Cardiac muscle cell (in vitro differentiated cells and primary cell): ENCODE data around the gene COL23A1. TPM values are rescaled to one million over a fixed set of nuclear protein-coding genes. Genes with fewer than 3 reads are reported as not detected.

ENCODE experiments used
- DNase-seq, 2 donors: peaks; one replicate each; pipeline versions ENCODE4 v3.0.0 to v3.0.0-alpha.2; 2010 to 2017; ENCODE audit warnings: low read depth in 1 of 2, low spot score in 1 of 2
- H3K27ac ChIP-seq: fragments of 200-600 bp; sonication (generic); 2 replicates; pipeline ENCODE4 v1.5.1; 2016
- H3K27me3 ChIP-seq: fragments of 200-600 bp; sonication (generic); 2 replicates; pipeline ENCODE4 v1.6.0; 2016; ENCODE audit warnings: control low read depth
- H3K36me3 ChIP-seq: fragments of 200-600 bp; sonication (generic); 2 replicates; pipeline ENCODE4 v1.5.1; 2016; ENCODE audit warnings: control low read depth
- H3K4me1 ChIP-seq: fragments of 200-600 bp; sonication (generic); 2 replicates; pipeline ENCODE4 v1.8.1; 2017; ENCODE audit warnings: low read depth, mild to moderate bottlenecking, mixed run types
- H3K4me3 ChIP-seq: fragments of 200-600 bp; sonication (generic); 2 replicates; pipeline ENCODE4 v1.5.1; 2016; ENCODE audit warnings: mild to moderate bottlenecking
- H3K9me3 ChIP-seq: fragments of 200-600 bp; sonication (generic); 2 replicates; pipeline ENCODE4 v1.5.1; 2017; ENCODE audit warnings: low read depth, mild to moderate bottlenecking, control low read depth
- CTCF ChIP-seq: IDR thresholded peaks from 2 replicates; pipeline ENCODE4 v1.5.1; 2012; ENCODE audit warnings: low read depth, mild to moderate bottlenecking, low read length
- polyA plus RNA-seq: library from polyadenylated mRNA; unstranded; fragments of >200 nt; fragmentation: Nextera tagmentation; extraction: Ambion mirVana; gene quantifications from 2 replicates; pipeline ENCODE4 v1.2.1, GENCODE V29; 2016
- total RNA-seq: library from RNA; depleted of rRNA; stranded (reverse); fragments of >200 nt; gene quantifications from 2 replicates; pipeline ENCODE4 v1.2.3, GENCODE V29; 2016

Gene COL23A1
- total and polyA plus RNA-seq, 2 experiments from 2014 or later = 28.9 to 43.0 TPM

GRCh38 chr5:178325679-178326373, 264.4 kb downstream of the COL23A1 start:
- no peaks in the 10 kb centered on the region for H3K9me3 ChIP-seq
- peaks cover 9% of the 10 kb centered on the region for H3K4me1 ChIP-seq
- no peak overlapping the region for H3K27ac ChIP-seq
- no peaks in the 10 kb centered on the region for H3K27me3 ChIP-seq
- no peak overlapping the region for H3K4me3 ChIP-seq
- no peak for TF ChIP-seq CTCF
- H3K36me3 ChIP-seq = no peaks in the 10 kb centered on the region
- DNase-seq = peak in 1 of 2 donors; percentile 32

GRCh38 chr5:178325311-178325678, 264.9 kb downstream of the COL23A1 start:
- H3K4me3 ChIP-seq = no peak overlapping the region
- no peaks in the 10 kb centered on the region for H3K27me3 ChIP-seq
- DNase-seq = no peak
- H3K36me3 ChIP-seq = no peaks in the 10 kb centered on the region
- peaks cover 4% of the 10 kb centered on the region for H3K4me1 ChIP-seq
- no peak for TF ChIP-seq CTCF
- H3K9me3 ChIP-seq = no peaks in the 10 kb centered on the region
- no peak overlapping the region for H3K27ac ChIP-seq

GRCh38 chr5:178324481-178325310, 265.5 kb downstream of the COL23A1 start:
- no peak for DNase-seq
- H3K27ac ChIP-seq = no peak overlapping the region
- no peaks in the 10 kb centered on the region for H3K4me1 ChIP-seq
- H3K27me3 ChIP-seq = no peaks in the 10 kb centered on the region
- no peak for TF ChIP-seq CTCF
- no peaks in the 10 kb centered on the region for H3K9me3 ChIP-seq
- H3K4me3 ChIP-seq = no peak overlapping the region
- H3K36me3 ChIP-seq = no peaks in the 10 kb centered on the region

GRCh38 chr5:178323961-178324360, 266.2 kb downstream of the COL23A1 start:
- H3K9me3 ChIP-seq = no peaks in the 10 kb centered on the region
- no peak for DNase-seq
- H3K4me1 ChIP-seq = no peaks in the 10 kb centered on the region
- no peak overlapping the region for H3K27ac ChIP-seq
- H3K36me3 ChIP-seq = no peaks in the 10 kb centered on the region
- TF ChIP-seq CTCF = no peak
- H3K27me3 ChIP-seq = no peaks in the 10 kb centered on the region
- no peak overlapping the region for H3K4me3 ChIP-seq

GRCh38 chr5:178323541-178323865, 266.7 kb downstream of the COL23A1 start:
- Histone ChIP-seq H3K9me3 (no peaks in the 10 kb centered on the region), H3K36me3 (no peaks in the 10 kb centered on the region), H3K27me3 (no peaks in the 10 kb centered on the region), H3K4me3 (no peak overlapping the region), H3K27ac (no peak overlapping the region), H3K4me1 (no peaks in the 10 kb centered on the region)
- no peak for DNase-seq
- TF ChIP-seq CTCF = no peak
